ENCODE results near the gene LIN9. TPM values are rescaled to one million over a fixed set of nuclear protein-coding genes. Genes with fewer than 3 reads are reported as not detected.

The LIN9 gene
- total and polyA plus RNA-seq, 12 donors, result 0.97 to 5.7 (median 2.1) TPM

DNA sequence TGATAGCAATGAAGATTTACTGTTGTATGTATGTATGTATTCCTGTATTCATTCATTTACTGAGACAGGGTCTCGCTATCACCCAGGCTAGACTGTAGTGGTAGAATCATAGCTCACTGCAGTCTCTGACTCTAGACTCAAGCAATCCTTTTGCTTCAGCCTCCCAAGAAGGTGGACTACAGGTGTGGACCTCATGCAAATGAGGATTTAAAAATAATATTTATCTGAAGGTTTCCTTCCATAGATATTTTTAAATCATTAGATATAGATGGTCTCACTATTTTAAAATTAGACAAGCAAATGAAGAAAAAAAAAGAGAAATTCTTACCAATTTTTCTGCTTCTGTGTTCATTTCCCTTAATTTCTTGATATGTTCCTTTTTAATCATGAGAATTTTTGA, 58.5 kb downstream of the LIN9 start:
- TF ChIP-seq, protein P1, sequence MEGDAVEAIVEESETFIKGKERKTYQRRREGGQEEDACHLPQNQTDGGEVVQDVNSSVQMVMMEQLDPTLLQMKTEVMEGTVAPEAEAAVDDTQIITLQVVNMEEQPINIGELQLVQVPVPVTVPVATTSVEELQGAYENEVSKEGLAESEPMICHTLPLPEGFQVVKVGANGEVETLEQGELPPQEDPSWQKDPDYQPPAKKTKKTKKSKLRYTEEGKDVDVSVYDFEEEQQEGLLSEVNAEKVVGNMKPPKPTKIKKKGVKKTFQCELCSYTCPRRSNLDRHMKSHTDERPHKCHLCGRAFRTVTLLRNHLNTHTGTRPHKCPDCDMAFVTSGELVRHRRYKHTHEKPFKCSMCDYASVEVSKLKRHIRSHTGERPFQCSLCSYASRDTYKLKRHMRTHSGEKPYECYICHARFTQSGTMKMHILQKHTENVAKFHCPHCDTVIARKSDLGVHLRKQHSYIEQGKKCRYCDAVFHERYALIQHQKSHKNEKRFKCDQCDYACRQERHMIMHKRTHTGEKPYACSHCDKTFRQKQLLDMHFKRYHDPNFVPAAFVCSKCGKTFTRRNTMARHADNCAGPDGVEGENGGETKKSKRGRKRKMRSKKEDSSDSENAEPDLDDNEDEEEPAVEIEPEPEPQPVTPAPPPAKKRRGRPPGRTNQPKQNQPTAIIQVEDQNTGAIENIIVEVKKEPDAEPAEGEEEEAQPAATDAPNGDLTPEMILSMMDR (IDR thresholded peaks at IDR 0.05), result no peak
- no peak for TF ChIP-seq POLR2A (IDR thresholded peaks at IDR 0.05)
- WGBS, 4 donors, result 90 to 100% (median 97%) methylated on average over 1 of the region's 1 CpG
- H3K27me3 ChIP-seq, result no peaks in the 10 kb centered on the region

GRCh38 chr1:226248796-226249195, 60.2 kb downstream of the LIN9 start:
- no peak for DNase-seq
- 81 to 83% (median 82%) methylated on average over 3 of the region's 3 CpGs for WGBS, 4 donors
- Histone ChIP-seq H3K36me3 (replicated peaks in 1 of 2) (no peaks in the 10 kb centered on the region), H3K9me3 (replicated peaks in 1 of 3) (no peaks in the 10 kb centered on the region), H3K27me3 (no peaks in the 10 kb centered on the region), H3K27ac (no peak overlapping the region), H3K4me1 (replicated peaks in 1 of 2) (peaks cover 0 to 9% of the 10 kb centered on the region in 2 donors), H3K4me3 (no peak overlapping the region)
- no peak for TF ChIP-seq POLR2A (IDR thresholded peaks at IDR 0.05)
- TF ChIP-seq, protein P1 (IDR thresholded peaks at IDR 0.05), result no peak
- intact Hi-C loops (cut with DNase I), result no loop called here

More for the DNA sequence above, 58.5 kb downstream of the LIN9 start:
- Histone ChIP-seq H3K9me3 (replicated peaks in 1 of 3) (no peaks in the 10 kb centered on the region), H3K36me3 (replicated peaks in 1 of 2) (no peaks in the 10 kb centered on the region), H3K4me1 (replicated peaks in 1 of 2) (peaks cover 0 to 9% of the 10 kb centered on the region in 2 donors), H3K27ac (no peak overlapping the region), H3K4me3 (no peak overlapping the region)
- intact Hi-C loops (cut with DNase I), result no loop called here
- DNase-seq, result no peak

DNA sequence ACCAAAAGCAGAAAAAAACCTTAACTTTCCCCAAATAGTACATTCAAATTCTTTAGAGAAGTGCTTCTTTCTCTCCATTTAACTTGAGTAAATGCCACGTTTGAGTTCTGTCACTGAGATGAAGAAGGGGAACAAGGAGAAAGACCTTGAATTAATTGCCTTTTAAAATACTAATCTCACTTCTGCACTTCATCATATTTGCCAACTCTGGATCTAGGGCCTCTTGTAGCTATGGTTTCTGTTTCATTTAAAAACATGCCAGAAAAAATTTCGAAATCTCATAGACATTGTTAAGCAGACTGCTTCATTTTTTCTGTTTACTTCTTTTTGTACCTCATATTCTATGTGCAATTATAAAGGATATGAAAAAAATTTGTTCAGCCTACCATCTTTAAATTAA, 60.9 kb downstream of the LIN9 start:
- DNase-seq, result no peak
- Histone ChIP-seq H3K27ac (no peak overlapping the region), H3K4me3 (no peak overlapping the region), H3K27me3 (no peaks in the 10 kb centered on the region), H3K9me3 (replicated peaks in 1 of 3) (no peaks in the 10 kb centered on the region), H3K36me3 (replicated peaks in 1 of 2) (no peaks in the 10 kb centered on the region), H3K4me1 (replicated peaks in 1 of 2) (peaks cover 0 to 9% of the 10 kb centered on the region in 2 donors)
- 23 to 32% (median 25%) methylated on average over 2 of the region's 2 CpGs for WGBS, 4 donors
- TF ChIP-seq, protein P1 (IDR thresholded peaks at IDR 0.05), result no peak
- TF ChIP-seq POLR2A (IDR thresholded peaks at IDR 0.05), result no peak
- intact Hi-C loops (cut with DNase I), result no loop called here

- WGBS, 4 donors, result 96 to 100% (median 98%) methylated on average over 3 of the region's 3 CpGs
- TF ChIP-seq POLR2A (IDR thresholded peaks at IDR 0.05), result no peak
- TF ChIP-seq, protein P1 (IDR thresholded peaks at IDR 0.05), result no peak
Observed at GRCh38 chr1:226239421-226239820, 69.5 kb downstream of the LIN9 start.

More at GRCh38 chr1:226239421-226239820, 69.5 kb downstream of the LIN9 start:
- Histone ChIP-seq H3K4me1 (replicated peaks in 1 of 2) (no peaks in the 10 kb centered on the region), H3K27ac (no peak overlapping the region), H3K9me3 (replicated peaks in 1 of 3) (no peaks in the 10 kb centered on the region), H3K4me3 (no peak overlapping the region), H3K27me3 (no peaks in the 10 kb centered on the region), H3K36me3 (replicated peaks in 1 of 2) (no peaks in the 10 kb centered on the region)
- no peak for DNase-seq
- intact Hi-C loops (cut with DNase I), result no loop called here
